ENCODE measurements around the gene GFM1. TPM values are rescaled to one million over a fixed set of nuclear protein-coding genes. Genes with fewer than 3 reads are reported as not detected.

GFM1 gene
- total RNA-seq, 1 donor from 2014 or later = 34.5 TPM

- Mint-ChIP-seq H3K27ac (ENCODE audit: unreplicated experiment) (no peak overlapping the region), H3K27me3 (ENCODE audit: low read depth) (no peaks in the 10 kb centered on the region), H3K4me3 (no peak overlapping the region), H3K9me3 (no peaks in the 10 kb centered on the region), H3K36me3 (ENCODE audit: low read depth) (peaks cover 6% of the 10 kb centered on the region), H3K4me1 (peaks cover 8% of the 10 kb centered on the region)
- no peak for TF ChIP-seq CTCF (conservative IDR thresholded peaks at IDR 0.05)
- no peak for DNase-seq (ENCODE audit: low read depth, low spot score)
Measured at GRCh38 chr3:158717576-158717975, 73.2 kb downstream of the GFM1 start.

GRCh38 chr3:158718490-158719170 lies 74.3 kb downstream of the GFM1 start:
- H3K9me3 Mint-ChIP-seq = no peaks in the 10 kb centered on the region
- H3K27ac Mint-ChIP-seq (ENCODE audit: unreplicated experiment) = no peak overlapping the region
- peaks cover 4% of the 10 kb centered on the region for H3K4me1 Mint-ChIP-seq
- TF ChIP-seq CTCF (conservative IDR thresholded peaks at IDR 0.05) = no peak
- H3K27me3 Mint-ChIP-seq (ENCODE audit: low read depth) = no peaks in the 10 kb centered on the region
- peaks cover 3% of the 10 kb centered on the region for H3K36me3 Mint-ChIP-seq (ENCODE audit: low read depth)
- no peak overlapping the region for H3K4me3 Mint-ChIP-seq
- no peak for DNase-seq (ENCODE audit: low read depth, low spot score)

GRCh38 chr3:158722108-158722507 lies 77.8 kb downstream of the GFM1 start:
- H3K27ac Mint-ChIP-seq (ENCODE audit: unreplicated experiment) = no peak overlapping the region
- no peak for TF ChIP-seq CTCF (conservative IDR thresholded peaks at IDR 0.05)
- H3K9me3 Mint-ChIP-seq = no peaks in the 10 kb centered on the region
- peaks cover 8% of the 10 kb centered on the region for H3K4me1 Mint-ChIP-seq
- no peak overlapping the region for H3K4me3 Mint-ChIP-seq
- DNase-seq (ENCODE audit: low read depth, low spot score) = no peak
- peaks cover 3% of the 10 kb centered on the region for H3K36me3 Mint-ChIP-seq (ENCODE audit: low read depth)
- no peaks in the 10 kb centered on the region for H3K27me3 Mint-ChIP-seq (ENCODE audit: low read depth)

- no peak for TF ChIP-seq CTCF (conservative IDR thresholded peaks at IDR 0.05)
- Mint-ChIP-seq H3K9me3 (no peaks in the 10 kb centered on the region), H3K4me1 (peaks cover 17% of the 10 kb centered on the region), H3K27me3 (ENCODE audit: low read depth) (no peaks in the 10 kb centered on the region), H3K27ac (ENCODE audit: unreplicated experiment) (no peak overlapping the region), H3K36me3 (ENCODE audit: low read depth) (peaks cover 3% of the 10 kb centered on the region), H3K4me3 (no peak overlapping the region)
- DNase-seq (ENCODE audit: low read depth, low spot score) = no peak
Measured at GRCh38 chr3:158723991-158724390, 79.7 kb downstream of the GFM1 start.

- no peaks in the 10 kb centered on the region for H3K9me3 Mint-ChIP-seq
- H3K4me1 Mint-ChIP-seq = peaks cover 17% of the 10 kb centered on the region
- TF ChIP-seq CTCF (conservative IDR thresholded peaks at IDR 0.05) = no peak
- H3K27me3 Mint-ChIP-seq (ENCODE audit: low read depth) = no peaks in the 10 kb centered on the region
- H3K4me3 Mint-ChIP-seq = no peak overlapping the region
- H3K27ac Mint-ChIP-seq (ENCODE audit: unreplicated experiment) = no peak overlapping the region
- H3K36me3 Mint-ChIP-seq (ENCODE audit: low read depth) = peaks cover 3% of the 10 kb centered on the region
- DNase-seq (ENCODE audit: low read depth, low spot score) = no peak
Measured at GRCh38 chr3:158725348-158726011, 81.2 kb downstream of the GFM1 start.
